MCF 10A (cell line): ENCODE data around the gene CACNA2D1. TPM values are rescaled to one million over a fixed set of nuclear protein-coding genes. Genes with fewer than 3 reads are reported as not detected.

Experiments used
- BruUV-seq: library from RNA; stranded (reverse); fragments of 400-500 nt; replicated peaks from 2 replicates; lab custom pipeline; 2021; lab: Mats Ljungman, UMichigan
- CTCF ChIA-PET: fragments of 300-600 bp; sonication (Branson Sonifier 250); formaldehyde crosslinking; extraction: SDS; loops from one replicate; lab custom pipeline; 2021; ENCODE audit warnings: antibody characterized with exemption, inconsistent platforms; lab: Yijun Ruan, JAX
- POLR2A ChIA-PET: fragments of 300-600, 350-650 bp; sonication (Branson Sonifier 250); formaldehyde crosslinking; extraction: SDS; loops from one replicate; lab custom pipeline; 2020; ENCODE audit warnings: antibody characterized with exemption, inconsistent platforms; lab: Yijun Ruan, JAX
- DNase-seq: peaks from one replicate; pipeline ENCODE4 v3.0.0-alpha.2; 2018; ENCODE audit not compliant: unreplicated experiment
- H3K27ac Mint-ChIP-seq: one replicate; pipeline ENCODE4 v1.8.0; 2022; ENCODE audit warnings: mild to moderate bottlenecking, low read depth, mixed read lengths; ENCODE audit not compliant: unreplicated experiment
- H3K27me3 Mint-ChIP-seq: one replicate; pipeline ENCODE4 v1.8.0; 2022; ENCODE audit warnings: mixed read lengths; ENCODE audit not compliant: insufficient read depth, unreplicated experiment
- H3K36me3 Mint-ChIP-seq: one replicate; pipeline ENCODE4 v1.8.0; 2022; ENCODE audit warnings: mild to moderate bottlenecking, moderate library complexity, mixed read lengths; ENCODE audit not compliant: insufficient read depth, unreplicated experiment
- H3K4me1 Mint-ChIP-seq: one replicate; pipeline ENCODE4 v1.8.0; 2022; ENCODE audit warnings: mixed read lengths; ENCODE audit not compliant: insufficient read depth, unreplicated experiment
- H3K4me3 Mint-ChIP-seq: one replicate; pipeline ENCODE4 v1.8.0; 2022; ENCODE audit warnings: mild to moderate bottlenecking, moderate library complexity, mixed read lengths; ENCODE audit not compliant: unreplicated experiment
- H3K9me3 Mint-ChIP-seq: one replicate; pipeline ENCODE4 v1.8.0; 2022; ENCODE audit warnings: mixed read lengths; ENCODE audit not compliant: unreplicated experiment
- CTCF ChIP-seq: fragments of 200-600 bp; IDR thresholded peaks from one replicate; pipeline ENCODE4 v1.8.0; 2022; ENCODE audit warnings: antibody characterized with exemption, mild to moderate bottlenecking; ENCODE audit not compliant: unreplicated experiment
- intact Hi-C: fragments of 100-400 bp; cut with micrococcal nuclease; formaldehyde crosslinking; loops from 2 replicates; pipeline ENCODE4 v1.14.1; 2022
- total RNA-seq: library from RNA; stranded (reverse); gene quantifications from 2 replicates; pipeline ENCODE4 v1.2.3, GENCODE V29; 2022

The CACNA2D1 gene
- total RNA-seq, 1 experiment from 2014 or later, result not detected

- no TSS peak for BruUV-seq
- H3K27me3 Mint-ChIP-seq, result peaks cover 35% of the 10 kb centered on the region
- no peak overlapping the region for H3K4me3 Mint-ChIP-seq
- ChIA-PET POLR2A (no interaction called here), CTCF (no interaction called here)
- no peak for DNase-seq
- H3K27ac Mint-ChIP-seq, result no peak overlapping the region
- no peak for TF ChIP-seq CTCF
- H3K9me3 Mint-ChIP-seq, result no peaks in the 10 kb centered on the region
- no peaks in the 10 kb centered on the region for H3K36me3 Mint-ChIP-seq
- H3K4me1 Mint-ChIP-seq, result no peaks in the 10 kb centered on the region
- intact Hi-C loops, result no loop called here
These were observed 14.2 kb downstream of the CACNA2D1 start for GRCh38 chr7:82429408-82429807.

DNA sequence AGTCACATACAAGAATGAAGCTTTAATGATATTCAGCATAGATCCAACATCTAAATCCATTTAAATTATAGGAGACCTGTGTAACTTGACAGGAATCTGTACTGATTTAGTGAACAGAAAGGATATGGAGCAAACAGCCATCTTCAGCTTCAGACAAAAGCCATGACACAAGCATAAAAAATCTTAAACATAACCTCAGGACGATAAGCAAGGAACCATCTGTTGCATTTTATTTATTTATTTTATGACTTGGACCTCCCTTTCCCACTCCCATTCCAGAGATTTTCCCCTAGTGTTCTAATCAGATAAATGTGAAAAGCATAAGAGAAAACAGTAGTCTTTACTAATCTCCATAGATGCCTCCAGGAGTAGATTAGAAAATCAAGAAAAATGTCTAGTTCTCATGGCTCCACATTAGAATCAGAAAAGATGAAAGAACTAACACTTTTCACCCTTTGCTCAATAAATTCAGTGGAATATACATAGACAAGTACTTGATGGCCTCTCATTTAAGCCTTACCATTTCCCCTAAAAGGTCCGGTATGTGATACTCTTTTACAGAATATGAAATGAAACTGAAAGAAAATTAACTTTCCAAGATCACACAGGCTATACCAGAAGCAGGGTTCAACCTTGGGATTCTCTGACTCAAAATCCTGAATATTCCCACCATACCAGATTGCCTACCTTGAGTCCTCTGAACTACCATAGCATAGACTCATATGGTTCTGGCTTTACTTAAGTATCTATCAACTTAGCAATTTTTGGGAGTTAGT lies 15.2 kb downstream of the CACNA2D1 start:
- CTCF ChIA-PET, result no interaction called here

GRCh38 chr7:82423446-82423845 lies 20.1 kb downstream of the CACNA2D1 start:
- no TSS peak for BruUV-seq
- no peak overlapping the region for H3K27ac Mint-ChIP-seq
- peaks cover 73% of the 10 kb centered on the region for H3K27me3 Mint-ChIP-seq
- no peaks in the 10 kb centered on the region for H3K9me3 Mint-ChIP-seq
- DNase-seq, result no peak
- no peaks in the 10 kb centered on the region for H3K4me1 Mint-ChIP-seq
- H3K4me3 Mint-ChIP-seq, result no peak overlapping the region
- POLR2A ChIA-PET, result no interaction called here
- H3K36me3 Mint-ChIP-seq, result no peaks in the 10 kb centered on the region
- no peak for TF ChIP-seq CTCF
- intact Hi-C loops, result no loop called here
- CTCF ChIA-PET, result no interaction called here

More for the DNA sequence above, 15.2 kb downstream of the CACNA2D1 start:
- POLR2A ChIA-PET, result no interaction called here
- no peak overlapping the region for H3K27ac Mint-ChIP-seq
- H3K27me3 Mint-ChIP-seq, result peaks cover 39% of the 10 kb centered on the region
- H3K36me3 Mint-ChIP-seq, result no peaks in the 10 kb centered on the region
- intact Hi-C loops, result no loop called here
- H3K9me3 Mint-ChIP-seq, result no peaks in the 10 kb centered on the region
- H3K4me1 Mint-ChIP-seq, result no peaks in the 10 kb centered on the region
- H3K4me3 Mint-ChIP-seq, result no peak overlapping the region
- BruUV-seq, result no TSS peak
- TF ChIP-seq CTCF, result no peak
- no peak for DNase-seq

DNA sequence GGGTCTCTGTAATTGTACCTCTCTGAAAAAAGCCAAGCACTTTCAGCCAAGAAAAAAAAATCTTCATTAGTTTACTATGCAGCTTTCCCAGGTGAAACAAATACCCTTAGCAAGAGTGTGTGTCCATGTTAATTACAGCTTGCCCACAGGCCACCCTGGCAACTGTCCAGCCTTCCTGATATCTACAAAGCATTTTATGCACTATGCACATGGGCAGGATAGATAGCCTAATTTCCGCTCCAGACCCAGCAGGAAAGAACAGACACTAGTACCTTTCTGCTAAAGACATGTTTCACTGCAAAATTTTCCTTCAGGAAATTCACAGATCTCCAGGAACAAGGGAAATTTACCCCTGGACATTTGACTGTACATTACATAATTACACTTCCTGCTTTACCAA lies 24.4 kb downstream of the CACNA2D1 start:
- TF ChIP-seq CTCF, result no peak
- H3K36me3 Mint-ChIP-seq, result no peaks in the 10 kb centered on the region
- H3K27ac Mint-ChIP-seq, result no peak overlapping the region
- peaks cover 48% of the 10 kb centered on the region for H3K27me3 Mint-ChIP-seq
- BruUV-seq, result no TSS peak
- no peaks in the 10 kb centered on the region for H3K4me1 Mint-ChIP-seq
- intact Hi-C loops, result no loop called here
- no peak overlapping the region for H3K4me3 Mint-ChIP-seq
- H3K9me3 Mint-ChIP-seq, result no peaks in the 10 kb centered on the region
- DNase-seq, result no peak
- CTCF ChIA-PET, result no interaction called here
- POLR2A ChIA-PET, result no interaction called here
